Left cardiac atrium (tissue), 4 donors: ENCODE data around the gene CHCHD3. TPM values are rescaled to one million over a fixed set of nuclear protein-coding genes. Genes with fewer than 3 reads are reported as not detected.
A peak's percentile ranks its signal among the peaks of the same experiment; 100 is the strongest.
"Not testable (repeated sequence)": the region's sequence is repeated elsewhere in the genome, so short reads cannot be mapped to it uniquely, and the experiment has no call there.

Experiments
- ATAC-seq, 2 donors: fragments of 200-7000 bp; cut with Tn5 transposase; one replicate each; pipeline ENCODE4 v1.9.1; 2020; ENCODE audit warnings: mild to moderate bottlenecking in 2 of 2, moderate library complexity in 2 of 2
- DNase-seq: peaks from one replicate; pipeline ENCODE4 v3.0.0-alpha.2; 2020
- intact Hi-C, 2 donors: fragments of 100-400 bp; cut with DNase I; formaldehyde crosslinking; loops; one replicate each; pipeline versions ENCODE4 v1.14.1 to v1.15.1; 2022 to 2023
- total RNA-seq, 2 donors: library from RNA; stranded (reverse); fragmentation: NEBNext Ultra II Directional; extraction: Animal tissue kit (Norgen Biotek cat#: 25700); gene quantifications; one replicate each; pipeline ENCODE4 v1.2.1, GENCODE V29; 2021
- donor health status: DM: no; HTN: yes; CAD: no.
- donor health status: DM: no; HTN: yes; CAD: no; lungs with severe emphysema.
- donor health status: DM: yes; HTN: yes; CAD: no.
- donor health status: Dilated cardiomyopathy.

Gene CHCHD3
- total RNA-seq, 2 donors from 2014 or later = 127 to 145 TPM

DNA sequence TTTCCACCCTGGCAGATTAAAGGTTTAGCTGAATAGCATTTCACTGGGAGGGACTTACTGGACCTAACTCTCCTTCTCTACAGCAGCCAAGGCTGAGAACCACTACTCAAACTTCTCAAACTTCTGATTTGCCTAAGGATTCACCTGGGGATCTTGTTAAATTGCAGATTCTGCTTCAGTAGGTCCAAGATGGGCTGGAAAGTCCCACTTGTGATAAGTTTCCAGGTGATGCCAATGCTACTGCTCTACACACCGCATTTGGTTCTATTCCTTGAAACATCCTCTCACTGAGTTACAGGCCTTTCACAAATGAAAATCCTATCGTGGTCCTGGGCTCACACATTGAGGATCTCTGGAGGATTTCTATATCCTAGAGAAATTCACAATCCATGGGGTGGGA lies 147.9 kb downstream of the CHCHD3 start:
- DNase-seq = no peak
- no peak for ATAC-seq
- intact Hi-C loops = no loop called here

DNA sequence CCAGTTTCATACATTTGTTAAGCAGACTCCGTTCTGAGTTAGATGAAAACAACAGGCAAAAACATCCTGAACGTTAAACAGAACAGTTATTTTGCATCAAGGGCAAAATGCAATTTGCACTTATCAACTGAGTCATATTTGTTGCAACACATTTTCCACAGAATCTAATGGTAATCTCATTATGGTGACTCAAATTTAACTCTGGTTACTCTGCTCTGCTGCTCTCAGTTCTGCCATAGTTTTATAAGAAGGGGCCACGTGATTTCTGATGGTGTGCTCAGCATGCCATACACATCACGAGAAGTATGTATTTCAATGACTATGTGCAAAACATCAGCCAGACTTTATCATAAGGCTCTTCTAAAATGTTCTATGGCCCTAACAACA lies 148.8 kb downstream of the CHCHD3 start:
- ATAC-seq (peak in 1 of 2 donors; percentile 79), DNase-seq (no peak)
- intact Hi-C loops = no loop called here

DNA sequence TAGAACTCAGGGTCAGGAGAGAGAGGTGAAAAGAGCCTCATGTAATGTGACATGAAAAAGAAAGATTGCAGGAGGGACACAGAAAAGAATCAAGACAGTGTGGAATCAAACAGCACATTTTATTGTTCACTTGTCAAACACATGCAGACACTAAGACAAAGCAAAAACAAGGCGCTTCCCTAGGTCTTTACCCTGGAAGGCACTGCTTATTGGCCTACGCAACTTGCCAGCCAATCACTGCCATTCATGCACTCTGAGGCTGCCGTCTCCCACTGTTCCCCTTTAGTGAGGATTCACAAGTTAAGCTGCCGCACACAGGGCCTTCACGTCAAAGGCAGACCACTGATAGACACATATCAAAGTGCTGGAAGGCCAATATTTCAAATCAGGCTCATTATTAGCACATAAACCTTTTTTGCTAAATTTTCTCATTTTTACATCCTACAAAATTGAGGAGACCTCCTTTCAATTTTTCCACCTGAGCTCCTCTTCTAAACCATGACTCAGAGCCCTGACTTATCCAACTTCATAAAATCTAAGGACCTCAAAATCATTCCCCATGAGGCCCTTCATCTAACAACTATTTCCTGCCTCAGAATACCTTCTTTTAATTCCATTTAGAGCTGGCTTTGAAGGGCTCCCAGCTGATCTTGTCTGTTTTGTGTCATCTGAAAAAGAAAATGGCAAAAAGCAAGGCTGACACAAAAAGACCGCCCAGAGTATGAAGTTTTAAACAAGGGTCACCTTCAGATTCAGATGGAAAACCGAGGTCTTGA lies 149.4 kb downstream of the CHCHD3 start:
- DNase-seq (no peak), ATAC-seq (no peak)
- intact Hi-C loops = no loop called here

DNA sequence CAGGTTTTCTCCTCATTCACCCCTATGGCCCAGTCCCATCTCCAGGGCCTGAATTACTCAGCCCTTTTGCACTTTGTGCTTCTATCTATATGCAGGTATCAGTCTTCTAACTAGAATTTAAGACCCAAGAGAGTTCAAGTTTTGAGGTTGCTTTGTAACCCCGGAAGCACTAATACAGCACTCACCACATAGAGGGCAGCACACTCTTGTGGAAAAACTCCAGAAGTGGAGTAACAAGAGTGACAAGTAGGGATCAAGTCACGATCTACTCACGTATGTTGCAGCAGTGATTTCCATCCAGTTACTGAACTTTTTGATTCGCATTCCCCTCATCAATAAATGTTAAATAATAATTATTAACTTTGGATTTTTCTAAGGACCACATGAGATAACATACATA lies 151.0 kb downstream of the CHCHD3 start:
- no peak for DNase-seq
- no peak for ATAC-seq
- intact Hi-C loops = no loop called here

DNA sequence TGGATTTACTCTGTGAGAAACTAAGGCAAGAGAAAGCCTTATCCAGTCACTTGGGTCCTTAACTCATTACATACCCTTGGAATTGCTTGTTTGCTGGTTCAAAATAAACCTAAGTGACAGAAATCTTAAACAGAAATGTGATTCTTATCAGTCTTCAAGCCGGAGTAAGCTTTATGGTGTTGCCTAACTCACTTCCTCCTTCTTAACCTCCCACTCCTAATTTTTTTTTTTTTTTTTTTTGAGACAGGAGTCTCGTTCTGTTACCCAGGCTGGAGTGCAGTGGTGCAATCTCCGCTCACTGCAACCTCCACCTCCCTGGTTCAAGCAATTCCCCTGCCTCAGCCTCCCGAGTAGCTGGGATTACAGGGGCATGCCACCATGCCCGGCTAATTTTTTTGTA lies 151.9 kb downstream of the CHCHD3 start:
- intact Hi-C loops, ATAC-seq: not testable (repeated sequence)

DNA sequence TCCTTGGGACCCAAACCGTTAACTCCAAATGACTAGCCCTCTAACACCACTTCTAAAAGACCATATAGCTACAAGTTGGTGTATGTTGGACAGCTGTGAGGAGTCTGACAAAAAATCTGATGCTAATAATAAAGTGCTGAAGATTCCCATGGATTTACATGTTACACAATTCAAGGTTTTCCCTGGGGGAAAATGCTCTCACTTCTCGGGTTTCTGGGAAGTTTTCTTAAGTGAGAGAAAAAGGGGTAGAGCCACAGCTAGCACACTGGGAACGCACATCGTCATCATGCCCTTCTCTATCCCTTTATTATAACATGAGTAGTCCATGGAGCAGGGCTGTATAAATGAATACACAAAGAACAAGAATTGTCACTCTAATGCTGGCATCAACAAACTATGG lies 162.1 kb downstream of the CHCHD3 start:
- DNase-seq = no peak
- ATAC-seq = no peak
- intact Hi-C loops = no loop called here

More for the DNA sequence above, 151.9 kb downstream of the CHCHD3 start:
- DNase-seq = not testable (repeated sequence)

DNA sequence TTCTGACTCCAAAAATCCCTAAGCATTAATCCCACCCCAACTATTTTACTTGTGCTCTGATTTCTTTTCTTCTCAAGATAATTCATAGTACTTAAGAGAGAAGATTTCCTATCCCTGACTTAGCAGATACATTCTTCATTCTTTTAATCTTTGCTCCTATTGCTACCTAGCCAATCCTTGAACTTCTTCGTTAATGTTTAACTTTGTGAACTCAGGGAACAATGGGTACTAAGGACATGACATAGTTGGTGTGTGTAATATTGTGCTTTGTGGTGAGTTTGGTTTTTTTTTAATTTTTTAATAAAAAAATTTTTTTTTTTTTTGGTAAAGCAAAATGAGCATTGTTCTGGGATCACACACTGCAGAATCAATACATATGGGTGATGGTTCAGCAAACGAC lies 166.2 kb downstream of the CHCHD3 start:
- intact Hi-C loops = no loop called here
- no peak for ATAC-seq
- DNase-seq = no peak

DNA sequence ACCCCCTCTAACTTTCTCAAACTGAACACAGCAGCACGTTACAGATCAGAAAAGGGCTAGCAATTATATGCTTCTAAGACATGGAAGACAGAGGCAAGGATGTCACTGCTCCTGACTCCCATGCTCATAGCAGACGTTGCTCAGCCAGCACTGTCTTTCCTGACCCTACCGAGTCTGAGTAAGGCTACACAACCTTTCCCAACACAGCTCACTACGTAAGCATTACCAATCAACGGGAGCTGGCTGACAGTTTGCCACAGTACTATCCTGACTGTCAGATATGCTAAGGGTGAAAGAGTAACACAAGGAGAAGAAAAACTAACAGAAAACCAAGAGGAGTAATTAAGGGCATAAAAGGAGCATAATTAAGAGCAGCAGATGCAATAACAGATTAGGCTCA lies 171.2 kb downstream of the CHCHD3 start:
- ATAC-seq = peak in 1 of 2 donors; percentile 57
- intact Hi-C loops = no loop called here
- no peak for DNase-seq

DNA sequence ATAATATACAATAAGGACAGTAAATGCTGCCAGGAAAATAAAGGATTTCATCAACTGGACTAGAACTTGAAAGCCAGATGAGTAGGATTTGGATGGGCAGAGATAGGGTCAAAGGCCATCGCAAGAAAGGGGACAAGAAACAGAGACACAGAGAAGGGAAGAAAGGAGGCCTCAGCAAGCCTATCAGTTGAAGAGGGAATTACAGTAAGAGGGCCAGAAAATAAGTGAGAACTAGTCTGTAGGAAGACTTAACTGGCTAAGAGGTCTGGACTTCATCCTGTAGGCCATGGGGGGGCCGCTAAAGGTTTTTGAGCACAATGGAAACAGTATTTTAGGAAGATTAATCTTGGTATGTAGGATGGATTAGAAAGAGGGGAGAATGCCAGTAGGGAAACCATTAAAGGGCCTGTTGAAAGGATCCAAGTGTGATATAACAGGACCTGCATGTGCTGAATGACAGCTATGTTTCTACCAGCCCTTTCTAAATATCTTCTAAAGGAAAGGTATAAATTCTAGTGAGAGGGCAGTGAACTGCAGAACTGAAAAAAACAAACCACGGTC lies 174.4 kb downstream of the CHCHD3 start:
- intact Hi-C loops = no loop called here
- peak in 1 of 2 donors; percentile 61 for ATAC-seq
- no peak for DNase-seq

DNA sequence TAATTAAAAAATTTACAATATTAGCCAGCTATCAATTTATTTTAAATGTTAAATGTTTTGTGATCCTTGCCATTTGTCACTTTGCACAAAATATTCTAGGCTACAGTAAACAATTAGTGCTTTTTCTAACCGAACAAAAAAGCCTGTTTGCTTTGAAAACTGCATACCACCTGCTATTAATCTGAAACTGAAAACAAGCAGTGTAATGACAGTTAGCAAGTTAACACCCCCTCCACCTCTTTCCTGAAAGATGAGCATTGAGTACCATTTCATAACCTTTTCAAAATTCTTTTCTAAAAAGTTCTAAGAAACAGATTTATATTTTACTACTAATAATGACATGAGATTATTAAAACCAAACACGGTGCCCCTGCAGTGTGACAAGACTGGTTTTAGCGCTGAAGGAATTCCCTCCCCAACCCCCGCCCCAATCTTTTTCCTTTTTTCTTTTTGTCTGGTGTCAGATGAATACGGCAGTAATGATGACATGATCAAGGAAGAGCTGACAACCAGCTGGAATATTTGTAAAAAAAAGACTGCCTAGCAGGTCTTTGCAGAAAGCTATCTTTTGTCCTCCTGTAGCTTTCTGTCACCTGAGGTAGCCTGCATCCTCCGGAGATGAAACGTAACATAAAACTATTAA lies 175.6 kb downstream of the CHCHD3 start:
- ATAC-seq (no peak), DNase-seq (no peak)
- intact Hi-C loops = no loop called here

DNA sequence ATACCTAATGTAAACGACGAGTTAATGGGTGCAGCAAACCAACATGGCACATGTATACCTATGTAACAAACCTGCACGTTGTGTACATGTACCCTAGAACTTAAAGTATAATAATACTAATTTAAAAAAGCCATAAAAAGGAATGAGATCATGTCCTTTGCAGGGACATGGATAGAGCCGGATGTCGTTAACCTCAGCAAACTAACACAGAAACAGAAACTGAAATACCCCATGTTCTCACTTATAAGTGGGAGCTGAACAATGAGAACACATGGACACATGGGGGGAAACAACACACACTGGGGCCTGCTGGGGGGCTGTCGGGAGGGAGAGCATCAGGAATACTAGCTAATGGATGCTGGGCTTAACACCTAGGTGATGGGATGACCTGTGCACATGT lies 176.8 kb downstream of the CHCHD3 start:
- ATAC-seq, intact Hi-C loops, DNase-seq: not testable (repeated sequence)

DNA sequence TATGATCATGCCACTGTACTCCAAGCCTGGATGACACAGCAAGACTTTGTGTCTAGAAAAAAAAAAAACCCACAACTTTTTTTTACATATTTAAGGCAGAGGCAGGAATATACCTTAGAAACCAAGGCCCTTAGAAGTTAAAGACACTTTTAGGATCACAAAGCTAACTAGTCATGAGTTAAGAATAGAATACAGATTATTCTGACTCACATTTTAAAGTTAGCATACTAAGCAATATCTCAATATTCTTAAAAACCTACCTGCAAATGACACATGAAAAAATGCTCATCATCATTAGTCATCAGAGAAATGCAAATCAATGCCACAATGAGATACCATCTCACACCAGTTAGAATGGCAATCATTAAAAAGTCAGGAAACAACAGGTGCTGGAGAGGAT lies 177.7 kb downstream of the CHCHD3 start:
- no peak for ATAC-seq
- intact Hi-C loops = no loop called here
- no peak for DNase-seq

DNA sequence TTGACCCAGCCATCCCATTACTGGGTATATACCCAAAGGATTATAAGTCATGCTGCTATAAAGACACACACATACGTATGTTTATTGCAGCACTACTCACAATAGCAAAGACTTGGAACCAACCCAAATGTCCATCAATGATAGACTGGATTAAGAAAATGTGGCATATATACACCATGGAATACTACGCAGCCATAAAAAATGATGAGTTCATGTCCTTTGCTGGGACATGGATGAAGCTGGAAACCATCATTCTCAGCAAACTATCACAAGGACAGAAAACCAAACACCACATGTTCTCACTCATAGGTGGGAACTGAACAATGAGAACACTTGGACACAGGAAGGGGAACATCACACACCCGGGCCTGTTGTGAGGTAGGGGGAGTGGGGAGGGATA lies 179.6 kb downstream of the CHCHD3 start:
- intact Hi-C loops, DNase-seq, ATAC-seq: not testable (repeated sequence)

DNA sequence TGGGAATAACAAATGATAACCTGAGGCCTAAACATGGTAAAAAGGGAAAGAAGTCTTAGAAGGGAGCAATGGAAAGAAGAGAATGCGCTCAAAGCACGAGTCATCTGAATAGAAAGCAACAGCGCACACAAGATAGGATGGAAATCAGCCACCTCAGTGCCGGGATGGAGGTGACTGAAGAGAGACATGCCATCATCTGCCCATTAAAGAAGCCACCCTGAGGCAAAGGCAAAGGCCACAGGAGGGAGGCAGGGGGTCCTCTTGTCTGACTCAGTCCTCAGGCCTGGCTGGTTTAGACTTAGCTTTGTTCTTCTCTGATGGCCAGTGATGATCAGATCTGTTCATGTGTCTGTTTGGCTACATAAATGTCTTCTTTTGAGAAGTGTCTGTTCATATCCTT lies 180.6 kb downstream of the CHCHD3 start:
- no peak for ATAC-seq
- intact Hi-C loops = no loop called here

DNA sequence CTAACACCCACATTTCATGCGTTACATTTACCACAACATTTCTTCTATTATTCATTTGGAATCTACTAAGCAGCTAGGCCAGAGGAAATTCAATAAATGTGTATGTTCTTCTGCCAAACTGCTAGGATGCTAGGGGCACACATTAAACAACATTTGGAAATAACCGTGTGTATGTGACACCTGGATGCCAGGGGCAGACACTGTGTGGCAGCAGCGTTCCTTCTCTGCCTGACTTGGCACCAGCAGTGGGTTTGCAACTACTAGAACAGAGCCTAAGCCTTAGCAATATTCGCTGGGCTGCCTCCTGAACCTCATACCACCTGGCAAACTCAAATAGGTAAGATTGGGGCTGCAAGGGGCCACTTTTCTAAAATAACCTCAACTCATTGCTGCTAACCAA lies 182.1 kb downstream of the CHCHD3 start:
- intact Hi-C loops = no loop called here
- DNase-seq = no peak
- no peak for ATAC-seq

More for the DNA sequence above, 180.6 kb downstream of the CHCHD3 start:
- DNase-seq = no peak

DNA sequence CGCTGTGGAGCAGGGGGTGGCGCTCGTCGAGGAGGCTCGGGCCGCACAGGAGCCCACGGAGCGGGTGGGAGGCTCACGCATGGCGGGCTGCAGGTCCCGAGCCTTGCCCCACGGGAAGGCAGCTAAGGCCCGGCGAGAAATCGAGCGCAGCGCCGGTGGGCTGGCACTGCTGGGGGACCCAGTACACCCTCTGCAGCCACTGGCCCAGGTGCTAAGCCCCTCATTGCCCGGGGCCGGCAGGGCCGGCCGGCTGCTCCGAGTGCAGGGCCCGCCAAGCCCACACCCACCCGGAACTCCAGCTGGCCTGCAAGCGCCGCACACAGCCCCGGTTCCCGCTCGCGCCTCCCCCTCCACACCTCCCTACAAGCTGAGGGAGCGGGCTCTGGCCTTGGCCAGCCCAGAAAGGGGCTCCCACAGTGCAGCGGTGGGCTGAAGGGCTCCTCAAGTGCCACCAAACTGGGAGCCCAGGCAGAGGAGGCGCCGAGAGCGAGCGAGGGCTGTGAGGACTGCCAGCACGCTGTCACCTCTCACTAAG lies 183.2 kb downstream of the CHCHD3 start:
- DNase-seq, intact Hi-C loops: not testable (repeated sequence)

DNA sequence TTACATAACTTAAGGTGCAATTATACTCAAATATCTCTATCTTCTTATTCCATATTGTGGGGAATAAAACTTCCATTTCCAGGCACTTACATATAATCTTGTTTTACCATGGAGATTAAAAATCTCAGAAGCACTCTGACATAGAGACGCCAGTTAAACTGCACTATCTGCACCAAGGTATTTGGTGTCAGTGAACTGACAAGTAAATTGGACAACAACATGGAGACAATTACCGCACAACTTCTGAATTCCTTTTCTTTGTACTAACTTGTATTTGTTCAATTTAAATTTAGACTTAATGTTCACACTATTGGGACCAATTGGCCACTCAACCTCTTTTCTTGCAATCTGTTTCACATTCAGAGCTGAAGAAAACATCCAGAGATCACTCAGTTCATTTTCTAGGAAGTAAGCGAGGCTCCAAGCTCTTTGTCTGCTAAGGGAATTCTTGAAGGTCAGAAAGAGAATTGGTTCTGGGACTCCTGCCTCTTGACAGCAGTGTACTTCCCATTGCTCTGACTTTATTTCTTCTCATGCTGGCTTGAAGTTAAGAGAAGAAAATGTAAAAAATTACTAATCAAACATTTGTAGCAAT lies 184.7 kb downstream of the CHCHD3 start:
- intact Hi-C loops = no loop called here
- ATAC-seq (no peak), DNase-seq (no peak)

More for the DNA sequence above, 183.2 kb downstream of the CHCHD3 start:
- ATAC-seq = not testable (repeated sequence)

DNA sequence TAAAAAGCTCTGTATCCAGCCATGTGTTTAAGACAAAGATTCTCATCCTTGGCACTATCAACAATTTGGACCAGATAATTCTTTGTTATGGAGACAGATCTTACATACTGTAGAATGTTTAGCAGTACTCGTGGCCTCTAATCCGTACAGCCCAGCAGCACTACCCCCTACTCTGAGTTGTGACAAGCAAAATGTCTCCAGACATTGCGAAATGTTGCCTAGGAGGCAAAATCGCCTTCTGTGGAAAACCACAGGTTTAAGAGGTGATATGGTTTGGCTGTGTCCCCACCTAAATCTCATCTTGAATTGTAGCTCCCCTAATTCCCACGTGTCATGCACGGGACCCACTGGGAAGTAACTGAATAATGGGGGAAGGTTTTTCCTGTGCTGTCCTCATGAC lies 186.7 kb downstream of the CHCHD3 start:
- ATAC-seq (no peak), DNase-seq (no peak)
- intact Hi-C loops = no loop called here

DNA sequence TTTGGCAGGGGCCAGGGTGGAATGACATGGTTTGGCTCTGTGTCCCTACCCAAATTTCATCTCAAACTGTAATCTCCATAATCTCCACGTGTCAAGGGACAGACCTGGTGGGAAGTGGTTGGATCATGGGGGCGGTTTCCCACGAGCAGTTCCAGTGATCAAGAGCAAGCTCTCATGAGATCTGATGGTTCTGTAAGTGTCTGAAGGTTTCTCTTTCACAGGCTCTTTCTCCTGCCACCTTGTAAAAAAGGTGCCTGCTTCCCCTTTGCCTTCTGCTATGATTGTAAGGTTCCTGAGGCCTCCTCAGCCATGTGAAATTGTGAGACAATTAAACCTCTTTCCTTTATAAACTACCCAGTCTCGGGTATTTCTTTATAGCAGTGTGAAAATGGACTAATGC lies 188.3 kb downstream of the CHCHD3 start:
- ATAC-seq = no peak
- intact Hi-C loops = no loop called here
- no peak for DNase-seq

DNA sequence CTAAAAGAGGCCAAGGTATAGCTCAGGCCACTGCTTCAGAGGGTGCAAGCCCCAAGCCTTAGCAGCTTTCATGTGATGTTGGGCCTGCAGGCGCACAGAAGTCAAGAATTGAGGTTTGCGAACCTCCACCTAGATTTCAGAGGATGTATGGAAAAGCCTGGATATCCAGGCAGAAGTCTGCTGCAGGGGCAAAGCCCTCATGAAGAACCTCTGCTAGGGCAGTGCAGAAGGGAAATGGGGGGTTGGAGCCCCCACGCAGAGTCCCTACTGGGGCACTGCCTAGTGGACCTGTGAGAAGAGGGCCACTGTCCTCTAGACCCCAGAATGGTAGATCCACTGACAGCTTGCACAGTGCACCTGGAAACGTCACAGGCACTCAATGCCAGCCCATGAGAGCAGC lies 189.1 kb downstream of the CHCHD3 start:
- intact Hi-C loops, ATAC-seq, DNase-seq: not testable (repeated sequence)
